Posterior cingulate gyrus (tissue), 11 donors: ENCODE data around the gene TMSB15C.
"Not testable (repeated sequence)": the region's sequence is repeated elsewhere in the genome, so short reads cannot be mapped to it uniquely, and the experiment has no call there.

Source experiments
- DNase-seq, 10 donors: peaks; one replicate each; pipeline versions ENCODE4 v3.0.0 to v3.0.0-alpha.2; 2020 to 2021; ENCODE audit warnings: mixed read lengths in 3 of 10
- intact Hi-C: fragments of 100-400 bp; cut with DNase I; formaldehyde crosslinking; loops from one replicate; pipeline ENCODE4 v1.15.1; 2023

Gene TMSB15C

DNA sequence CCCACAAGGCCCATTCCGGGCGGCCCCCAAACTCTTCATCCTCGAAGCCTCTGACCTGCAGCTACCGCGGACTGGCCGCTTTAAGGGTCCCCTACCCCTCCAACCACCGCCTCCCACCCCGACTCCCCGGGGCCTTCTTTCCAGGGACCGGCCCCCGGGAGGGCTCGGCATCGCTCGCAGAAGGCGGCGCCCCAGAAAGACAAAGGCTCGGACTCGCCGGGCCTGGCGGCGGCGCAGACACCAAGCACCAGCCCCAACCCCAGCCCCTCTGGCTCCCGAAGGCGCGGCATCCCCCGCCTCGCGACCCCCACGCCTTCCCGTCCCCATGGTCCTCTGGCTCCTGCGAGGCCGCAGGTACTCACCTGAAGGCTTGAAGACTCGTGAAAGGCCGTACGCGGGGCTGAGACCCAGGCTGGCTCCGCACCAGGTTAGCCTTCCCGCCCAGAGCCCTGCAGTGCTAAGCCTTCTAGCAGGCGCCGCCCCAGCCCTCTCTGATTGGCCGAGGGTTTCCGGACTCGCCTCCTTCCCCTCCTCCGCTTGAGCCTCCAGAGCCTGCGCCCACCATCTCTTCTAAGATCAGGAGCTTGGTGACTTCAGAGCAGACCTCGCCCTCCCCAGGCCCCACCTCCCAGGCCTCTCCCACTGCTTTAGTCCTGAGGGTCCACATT lies at the start of gene TMSB15C:
Gene TMSB15C, minus strand, starts transcription at position 459 of the 668 bp plus-strand sequence.
- DNase-seq, intact Hi-C loops: not testable (repeated sequence)

DNA sequence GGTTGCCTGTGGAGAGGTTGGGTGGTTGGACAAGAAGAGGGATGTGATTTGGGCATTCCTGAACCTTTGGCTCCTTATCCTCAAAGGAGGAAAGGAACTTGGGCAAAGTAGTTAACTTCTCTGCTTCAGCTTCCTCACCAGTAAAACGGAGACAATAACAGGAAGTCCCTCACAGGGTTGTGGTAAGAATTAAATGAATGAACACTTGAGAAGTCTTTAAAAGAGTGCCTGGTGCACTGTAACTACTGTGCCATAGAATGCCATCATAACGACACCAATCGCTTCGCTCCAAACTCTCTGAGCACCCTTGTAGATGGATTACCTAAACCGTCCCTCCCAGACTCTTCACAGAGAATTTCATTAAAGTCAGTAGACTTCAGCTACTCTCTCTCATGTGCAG lies 46.8 kb upstream of the TMSB15C start:
- intact Hi-C loops: no loop called here
- no peak for DNase-seq

DNA sequence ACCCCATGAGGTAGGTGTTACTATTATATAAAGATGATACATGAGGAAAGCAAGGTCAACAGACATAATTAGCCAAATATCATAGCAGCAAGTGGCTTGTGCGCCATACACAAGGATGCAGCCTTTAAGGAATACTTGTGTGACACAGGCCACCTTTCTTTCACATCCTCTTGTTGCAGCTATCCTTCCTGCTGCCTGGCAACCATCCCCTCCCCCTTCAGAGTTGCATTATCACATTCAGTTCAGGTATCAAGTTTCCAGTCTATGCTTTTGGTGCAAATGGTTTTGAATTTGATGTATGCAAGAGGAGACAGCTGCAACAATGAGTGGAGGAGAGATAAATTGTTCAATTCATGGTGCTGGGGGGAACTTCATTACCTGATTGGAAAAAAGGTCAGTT lies 42.7 kb upstream of the TMSB15C start:
- DNase-seq: no peak
- intact Hi-C loops: no loop called here

DNA sequence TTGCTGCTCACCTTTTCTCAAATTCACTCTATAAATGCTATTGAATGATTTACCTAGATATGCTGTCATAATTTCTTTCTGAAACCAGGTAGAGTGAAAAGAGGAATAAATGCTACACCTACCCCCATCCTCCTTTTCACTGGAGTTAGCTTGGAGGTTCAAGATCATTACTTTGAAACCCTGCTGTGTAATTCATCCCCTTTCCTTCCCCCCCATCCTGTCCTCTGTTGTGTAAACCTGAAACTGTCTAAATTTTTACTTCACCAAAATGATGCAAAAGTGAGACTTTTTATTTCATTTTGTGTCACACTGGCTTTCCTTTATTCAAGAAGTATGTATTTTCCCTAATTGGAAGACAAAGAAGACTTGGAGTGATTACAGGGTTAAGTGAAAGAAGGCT lies 41.7 kb upstream of the TMSB15C start:
- DNase-seq: no peak

DNA sequence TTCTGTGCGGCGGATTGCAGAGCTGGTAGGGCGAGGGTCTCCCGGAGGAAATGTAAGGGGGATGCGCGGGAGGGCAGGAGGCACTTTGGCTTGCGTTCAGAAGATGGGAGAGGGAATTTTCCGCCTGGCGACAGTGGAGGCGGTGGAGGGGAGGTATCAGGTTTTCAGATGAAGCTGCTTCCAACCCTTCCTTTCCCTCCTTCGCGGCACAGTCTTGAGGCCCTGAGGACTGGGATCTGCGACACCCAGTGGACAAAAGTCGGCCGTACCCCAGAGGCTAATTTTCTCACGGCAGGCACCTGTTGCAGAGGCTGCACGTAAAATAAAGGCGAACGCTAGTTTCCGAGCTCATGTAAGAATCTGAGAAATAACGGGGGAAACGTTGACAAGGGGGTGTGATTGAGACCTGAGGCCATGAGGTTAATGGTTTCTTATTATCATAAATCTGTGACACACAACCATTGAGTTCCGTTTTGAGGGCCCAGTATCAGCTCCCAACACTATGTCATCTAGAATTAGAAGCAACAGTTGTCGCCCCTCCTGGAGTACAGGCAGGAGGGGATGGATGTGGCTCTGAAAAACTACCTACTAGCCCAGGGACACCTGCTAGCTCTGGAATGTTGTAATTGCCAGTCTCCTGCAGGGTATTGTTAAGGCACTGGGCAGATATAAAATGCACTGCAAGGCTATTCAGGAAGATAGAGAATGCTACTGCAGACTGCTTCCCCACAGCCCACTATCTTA lies 37.4 kb upstream of the TMSB15C start:
- intact Hi-C loops: no loop called here
- peak; percentile 32 to 92 (median 58) for DNase-seq

More for the DNA sequence above, 41.7 kb upstream of the TMSB15C start:
- intact Hi-C loops: no loop called here

DNA sequence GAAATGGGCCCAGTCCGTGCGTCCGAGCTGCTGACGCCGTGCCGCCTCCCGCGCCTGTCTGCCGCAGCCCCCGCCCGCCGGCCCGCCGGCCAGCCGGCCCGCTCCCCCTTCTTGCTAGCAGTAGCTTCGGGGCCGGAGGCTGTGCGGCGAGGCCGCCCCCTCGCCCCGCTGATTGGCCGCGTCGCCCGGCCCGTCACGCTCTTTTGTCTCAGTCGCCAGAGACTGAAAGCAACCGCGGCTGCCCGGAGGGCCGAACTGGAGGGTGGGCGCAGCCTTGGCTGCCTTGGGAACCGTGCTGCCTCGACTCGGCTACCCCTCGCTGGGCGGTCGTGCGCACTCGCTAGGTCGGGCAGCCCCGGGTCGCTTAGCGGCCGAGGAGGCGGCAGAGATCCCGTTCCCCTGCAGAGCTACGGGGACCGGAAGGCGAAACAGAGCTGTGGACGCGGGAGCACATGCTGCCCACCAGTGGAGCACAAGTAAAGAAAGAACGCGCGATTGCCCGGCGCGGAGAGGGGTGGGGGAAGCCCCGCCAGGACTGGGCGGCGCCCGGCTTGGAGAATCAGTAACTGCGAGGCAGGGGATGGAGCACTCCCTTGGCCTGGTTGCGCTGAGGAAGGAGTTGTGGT lies 36.4 kb upstream of the TMSB15C start, which contains the start of gene ZCCHC18:
Gene ZCCHC18, plus strand, starts transcription at position 198 of the 626 bp plus-strand sequence. CDS start 1,589 bp downstream, outside the sequence.
- intact Hi-C loops: no loop called here
- peak; percentile 19 to 94 (median 55) for DNase-seq

DNA sequence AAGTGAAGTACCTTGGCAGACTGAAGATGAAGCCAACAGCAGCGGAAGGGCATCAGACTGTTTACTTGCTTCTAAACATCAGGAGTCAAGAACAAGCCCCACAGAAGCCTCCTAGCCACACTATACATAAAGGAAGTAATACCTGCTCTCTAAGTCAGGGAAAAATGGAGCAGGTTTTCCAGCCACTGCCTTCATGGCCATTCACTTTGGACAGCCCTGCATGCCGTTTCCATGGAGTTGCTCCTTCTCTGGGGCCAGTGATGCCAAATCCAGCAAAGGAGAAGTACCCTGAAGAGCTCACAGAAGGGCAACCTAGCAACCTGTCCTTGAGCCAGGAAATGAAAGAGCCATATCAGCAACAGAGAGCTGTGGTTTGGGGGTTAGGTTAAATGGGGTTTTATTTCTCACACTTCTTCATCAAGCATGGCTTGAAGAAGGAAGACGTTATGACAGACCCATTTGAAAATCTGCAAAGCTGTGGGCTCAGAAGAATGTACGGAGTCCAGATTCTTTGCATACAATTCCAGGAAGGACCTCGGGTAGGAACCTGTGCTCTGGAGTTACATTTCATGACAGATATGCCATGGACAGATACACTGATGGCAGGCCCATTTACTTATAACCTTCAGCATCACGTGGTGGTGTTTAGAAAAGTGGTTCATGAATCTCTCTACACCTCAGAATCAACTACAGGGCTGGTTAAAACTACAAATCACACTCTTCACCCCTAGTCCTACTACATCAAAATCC lies 34.6 kb upstream of the TMSB15C start:
- not testable (repeated sequence) for DNase-seq

DNA sequence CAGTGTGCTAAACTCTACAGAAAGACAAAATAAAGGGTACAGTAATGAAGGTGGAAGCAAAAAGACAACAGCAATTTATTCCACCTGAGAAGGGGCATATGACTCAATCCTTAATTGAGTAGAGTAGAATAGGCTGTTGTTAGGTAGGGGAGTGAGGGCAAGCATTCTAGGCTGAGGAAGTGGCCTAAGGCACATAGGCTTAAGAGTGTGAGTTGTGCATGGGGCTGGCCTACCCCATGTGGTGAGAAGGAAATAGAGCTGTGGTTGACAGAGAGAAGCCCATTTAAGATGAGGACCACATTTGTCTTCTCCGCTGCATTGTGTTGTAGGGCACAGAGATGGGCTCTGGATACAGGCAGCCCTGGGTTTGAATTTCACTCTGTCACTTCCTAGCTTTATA lies 32.9 kb upstream of the TMSB15C start:
- DNase-seq: no peak
- intact Hi-C loops: no loop called here

More for the DNA sequence above, 34.6 kb upstream of the TMSB15C start:
- intact Hi-C loops: not testable (repeated sequence)

DNA sequence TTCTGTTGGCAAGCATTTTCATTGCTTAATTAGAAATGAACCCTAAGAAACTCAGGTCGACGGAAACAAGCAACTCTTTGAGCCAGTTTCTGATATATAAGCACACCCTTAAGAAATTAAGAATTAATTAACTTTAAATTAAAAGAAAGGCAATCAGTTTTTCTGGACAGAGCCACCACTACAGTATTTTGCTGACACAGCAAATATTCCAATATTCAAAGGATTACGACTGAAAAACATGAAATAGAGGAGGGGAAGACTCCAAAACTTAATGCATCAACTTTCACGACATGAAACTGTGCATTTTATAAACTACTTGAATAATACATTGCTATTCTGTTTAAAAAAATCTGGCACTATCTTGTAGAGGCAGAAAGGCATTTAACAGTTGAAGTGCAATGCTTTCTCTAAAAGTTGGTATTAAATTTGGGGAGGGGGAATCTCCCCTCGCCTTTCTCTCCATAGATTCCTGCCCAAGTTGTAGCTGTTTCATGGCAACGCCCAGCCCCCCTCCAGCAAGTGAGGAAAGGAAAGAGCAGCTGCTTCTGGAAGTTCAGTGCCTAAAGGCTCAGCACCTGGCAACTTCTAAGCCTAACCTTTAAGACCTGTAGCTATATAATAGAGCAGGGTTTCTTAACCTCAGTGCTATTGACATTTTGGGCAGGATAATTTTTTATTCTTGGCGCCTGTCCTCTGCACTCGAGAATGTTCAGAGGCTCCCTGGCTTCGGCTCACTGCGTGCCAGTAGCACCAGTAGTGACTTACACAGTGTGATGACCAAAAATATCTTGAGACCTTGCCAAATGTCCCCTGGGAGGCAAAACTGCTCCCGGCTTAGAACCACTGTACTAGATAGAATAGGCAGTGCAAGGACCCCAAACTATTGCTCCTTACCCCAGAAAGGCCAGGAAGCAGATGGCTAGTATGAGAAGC lies 29.6 kb upstream of the TMSB15C start:
- intact Hi-C loops: no loop called here
- DNase-seq: peak in 1 of 10 donors; percentile 67

DNA sequence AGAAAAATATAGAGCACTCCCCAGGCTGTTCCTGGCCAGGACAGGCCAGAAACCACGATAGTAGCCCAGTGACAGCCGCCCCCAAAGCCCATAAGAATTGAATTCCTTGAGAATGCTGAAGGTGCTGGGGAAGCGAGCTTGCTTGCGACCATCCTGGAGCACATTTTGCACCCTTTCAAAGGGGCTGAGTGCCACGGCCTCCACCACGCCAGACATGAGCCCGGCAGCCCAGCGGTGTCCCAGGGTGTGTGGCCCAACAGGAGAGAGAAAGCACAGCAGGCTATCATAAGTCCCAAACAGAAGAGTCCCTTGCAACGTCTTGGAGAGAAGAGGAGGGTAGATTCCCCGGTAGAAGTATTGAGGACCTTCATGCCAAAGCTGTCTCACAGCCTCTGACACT lies 28.6 kb upstream of the TMSB15C start:
- peak in 1 of 10 donors; percentile 58 for DNase-seq
- intact Hi-C loops: no loop called here

DNA sequence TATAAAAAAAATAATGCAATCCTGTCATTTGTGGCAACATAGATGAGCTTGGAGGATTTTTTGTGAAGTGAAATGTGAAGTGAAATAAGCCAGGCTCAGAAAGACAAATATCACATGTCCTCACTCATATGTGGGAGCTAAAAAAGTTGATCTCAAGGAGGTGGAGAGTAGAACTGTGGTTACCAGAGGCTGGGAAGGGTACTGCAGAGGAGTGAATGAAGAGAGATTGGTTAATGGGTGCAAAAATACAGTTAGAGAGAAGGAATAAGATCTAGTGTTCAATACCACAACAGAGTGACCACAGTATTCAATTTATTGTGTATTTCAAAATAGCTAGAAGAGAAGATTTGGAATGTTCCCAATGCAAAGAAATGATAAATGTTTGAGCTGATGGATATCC lies 22.9 kb upstream of the TMSB15C start:
- no peak for DNase-seq
- intact Hi-C loops: loop anchor here (1.0 kb wide), 1 partner anchor 37 kb away; no protein-coding TSS in a partner anchor

DNA sequence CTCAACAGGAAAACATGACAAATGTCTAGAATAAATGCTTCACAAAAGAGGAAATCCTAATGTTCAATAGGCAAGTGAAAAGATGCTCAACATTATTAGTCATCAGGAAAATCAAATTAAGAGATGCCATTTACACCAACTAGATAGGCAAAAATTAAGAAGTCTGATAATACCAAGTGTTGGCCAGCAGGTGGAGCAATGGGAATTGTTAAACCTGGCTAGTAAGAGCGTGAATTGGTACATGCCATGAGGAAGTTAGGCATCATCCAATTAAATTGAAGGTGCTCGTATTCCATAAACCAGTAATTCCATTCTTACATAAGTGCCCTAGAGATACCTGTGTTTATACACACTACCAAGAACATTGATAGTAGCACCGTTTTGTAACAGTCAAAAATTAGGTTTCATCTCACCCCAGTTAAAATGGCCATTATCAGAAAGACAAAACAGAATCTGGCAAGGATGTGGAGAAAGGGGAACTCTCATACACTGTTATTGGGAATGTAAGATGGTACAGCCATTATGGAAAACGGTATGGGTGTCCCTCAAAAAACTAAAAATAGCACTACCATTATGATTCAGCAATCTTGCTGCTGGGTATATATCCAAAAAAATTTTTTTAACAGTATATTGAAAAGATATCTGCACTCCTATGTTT lies 22.2 kb upstream of the TMSB15C start:
- intact Hi-C loops: loop anchor here (1.0 kb wide), 1 partner anchor 38 kb away; no protein-coding TSS in a partner anchor
- peak in 3 of 10 donors; percentile 21 to 50 (median 23) for DNase-seq

DNA sequence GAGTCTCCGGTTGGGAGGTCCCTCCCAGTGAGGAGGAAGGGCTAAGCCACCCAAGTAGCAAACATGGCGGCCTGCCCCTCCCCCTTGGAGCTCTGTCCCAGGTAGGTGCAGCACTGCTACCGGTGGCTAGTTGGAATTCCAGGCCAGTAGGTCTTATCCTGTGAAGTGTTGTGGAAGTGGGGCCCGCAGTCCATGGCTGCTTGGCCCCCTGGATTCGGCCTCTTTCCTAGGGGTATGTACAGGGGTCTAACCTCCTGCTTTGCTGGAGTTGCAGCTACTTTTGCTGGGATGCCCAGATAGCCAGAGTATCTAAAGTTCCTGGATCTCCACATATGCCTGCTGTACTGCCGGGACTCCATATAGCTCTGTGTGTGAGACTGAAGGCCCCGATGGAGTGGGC lies 9.9 kb upstream of the TMSB15C start:
- intact Hi-C loops: no loop called here
- peak in 1 of 10 donors; percentile 46 for DNase-seq

DNA sequence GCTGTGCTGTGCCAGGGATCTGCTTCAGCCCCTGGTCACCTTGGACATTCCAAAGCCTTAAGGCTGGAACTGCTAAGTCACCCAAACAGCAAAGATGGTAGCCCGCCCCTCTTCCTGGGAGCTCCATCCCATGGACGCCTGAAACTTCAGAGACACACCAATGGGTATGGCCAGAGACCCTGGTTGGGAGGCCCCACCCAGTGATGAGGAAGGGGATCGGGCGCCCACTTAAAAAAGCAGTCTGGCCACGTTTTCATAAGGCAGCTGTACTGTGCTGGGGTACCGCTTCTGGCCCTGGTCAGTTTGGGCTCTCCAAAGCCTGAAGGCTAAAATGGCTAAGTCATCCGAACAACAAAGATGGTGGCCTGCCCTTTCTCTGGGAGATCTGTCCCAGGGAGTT lies 9.4 kb upstream of the TMSB15C start:
- DNase-seq: peak in 1 of 10 donors; percentile 70
- intact Hi-C loops: no loop called here

DNA sequence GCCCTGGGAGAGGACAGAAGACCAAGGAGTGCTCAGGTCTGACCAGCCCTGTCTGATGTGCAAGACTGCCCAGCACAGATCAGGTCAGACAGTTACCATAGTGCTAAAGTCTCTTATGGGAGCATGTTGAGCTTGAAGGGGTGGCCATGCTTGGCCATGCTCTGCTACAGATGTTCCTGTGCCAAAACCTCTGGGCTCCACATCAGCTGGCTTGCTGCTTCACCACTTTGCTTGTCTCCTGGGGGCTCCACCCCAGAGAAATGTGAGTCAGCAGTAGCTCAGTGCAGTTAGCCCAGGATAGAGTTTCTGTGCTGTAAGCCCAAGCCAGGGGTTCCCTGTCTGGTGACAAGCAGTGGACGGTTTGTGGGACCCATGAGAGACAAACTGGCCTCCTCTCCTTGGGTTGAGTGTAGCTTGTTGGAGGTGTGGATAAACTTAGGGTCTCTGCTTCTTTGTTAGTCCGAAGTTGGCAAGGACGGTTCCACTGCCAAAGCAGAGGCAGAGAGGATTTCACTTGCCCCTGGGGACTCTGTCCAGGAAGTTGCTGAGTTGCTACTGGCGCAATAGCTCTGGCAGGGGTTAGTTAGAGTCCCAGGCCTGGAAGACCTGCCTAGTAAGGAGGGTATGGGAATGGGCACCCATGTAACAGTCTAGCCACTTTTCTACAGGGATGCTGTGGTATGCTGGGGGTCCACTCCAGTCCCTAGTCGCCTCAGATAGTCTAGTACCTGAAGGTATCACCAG lies 8.7 kb upstream of the TMSB15C start:
- no peak for DNase-seq
- intact Hi-C loops: no loop called here

DNA sequence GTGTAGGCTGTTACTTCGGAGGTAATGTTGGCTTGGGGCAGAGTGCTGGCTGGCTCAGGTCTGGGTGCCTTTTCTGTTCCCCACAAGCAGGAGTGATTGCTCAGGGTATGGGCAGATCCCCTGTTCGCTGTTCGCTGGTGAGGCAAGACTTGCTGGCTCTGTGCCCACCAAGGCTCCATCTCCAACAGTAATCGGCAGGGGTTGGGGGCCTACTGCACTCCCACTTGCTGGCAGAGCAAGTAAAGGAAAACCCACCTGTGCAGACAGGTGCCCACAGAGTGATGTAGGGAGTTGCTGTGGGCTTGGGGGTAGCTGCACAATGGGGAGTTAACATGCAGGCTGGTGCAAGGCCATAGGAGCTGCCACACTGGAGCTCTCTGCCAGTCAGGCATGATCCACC lies 8.0 kb upstream of the TMSB15C start:
- DNase-seq: peak in 1 of 10 donors; percentile 59
- intact Hi-C loops: no loop called here

DNA sequence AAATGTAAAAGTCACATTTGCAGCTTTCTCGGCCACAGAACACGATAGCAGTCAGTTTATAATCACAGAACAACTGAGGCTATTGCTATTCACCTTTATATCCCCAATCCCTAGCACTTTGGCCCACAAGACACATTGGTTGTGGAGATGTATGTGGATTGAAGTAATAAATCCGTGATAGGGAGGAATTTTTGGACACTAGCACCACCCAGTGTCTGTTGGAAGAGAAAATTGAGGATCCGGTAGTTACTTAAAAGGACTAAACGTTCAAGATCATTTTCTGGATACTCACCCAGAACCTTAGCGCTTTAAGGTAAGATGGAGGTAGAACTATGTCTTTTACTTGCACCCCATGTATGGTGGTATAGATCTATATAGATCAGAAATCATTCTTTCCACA lies 1.8 kb upstream of the TMSB15C start:
- intact Hi-C loops: not testable (repeated sequence)

DNA sequence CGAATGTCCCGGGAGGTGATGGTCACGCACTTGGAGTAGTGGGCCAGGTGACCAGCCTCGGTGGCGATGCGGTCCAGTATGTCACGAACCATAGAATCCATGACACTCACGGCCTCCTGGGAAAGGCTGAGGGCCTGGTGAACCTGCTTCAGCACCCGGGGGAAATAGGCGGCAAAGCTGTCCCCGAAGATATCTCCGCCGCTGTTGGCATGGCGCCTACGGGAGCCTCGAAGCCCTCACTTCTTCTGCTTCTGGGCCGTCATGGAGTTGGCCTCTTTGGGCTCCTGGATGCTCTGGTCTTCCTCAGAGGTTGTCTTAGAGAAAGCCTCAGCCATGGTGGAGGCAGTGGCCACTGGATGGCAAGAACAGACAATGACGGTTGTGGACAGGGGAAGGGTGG lies 13.4 kb downstream of the TMSB15C start:
- peak in 2 of 10 donors; percentile 45 to 75 for DNase-seq
- intact Hi-C loops: not testable (repeated sequence)

More for the DNA sequence above, 1.8 kb upstream of the TMSB15C start:
- not testable (repeated sequence) for DNase-seq
